HFFc6 (cell line): ENCODE results near the gene CNNM4. TPM values are rescaled to one million over a fixed set of nuclear protein-coding genes. Genes with fewer than 3 reads are reported as not detected.
A peak's percentile ranks its signal among the peaks of the same experiment; 100 is the strongest.

Experiments
- DNase-seq: peaks from one replicate; pipeline ENCODE4 v3.0.0-alpha.2; 2018
- H3K27ac Mint-ChIP-seq: 2 replicates; pipeline ENCODE4 v1.8.0; 2020; ENCODE audit warnings: mild to moderate bottlenecking, mixed read lengths
- H3K27me3 Mint-ChIP-seq: 2 replicates; pipeline ENCODE4 v1.8.0; 2021; ENCODE audit warnings: mild to moderate bottlenecking, moderate library complexity, mixed read lengths; ENCODE audit not compliant: insufficient read depth
- H3K36me3 Mint-ChIP-seq: 2 replicates; pipeline ENCODE4 v1.8.0; 2021; ENCODE audit warnings: low read depth, mixed read lengths
- H3K4me1 Mint-ChIP-seq: 2 replicates; pipeline ENCODE4 v1.8.0; 2020; ENCODE audit warnings: low read depth, mixed read lengths
- H3K4me3 Mint-ChIP-seq: 2 replicates; pipeline ENCODE4 v1.8.0; 2020; ENCODE audit warnings: mild to moderate bottlenecking, moderate library complexity, mixed read lengths
- H3K9me3 Mint-ChIP-seq: 2 replicates; pipeline ENCODE4 v1.8.0; 2020; ENCODE audit warnings: mild to moderate bottlenecking, mixed read lengths
- total RNA-seq, 6 experiments: library from RNA; stranded (reverse); fragmentation: NEBNext Ultra II Directional; extraction: Animal tissue kit (Norgen Biotek cat#: 25700); gene quantifications; 2 replicates in 1 of 6; 3 replicates in 5 of 6; pipeline ENCODE4 v1.2.3, GENCODE V29; 2021
- TF ChIP-seq, protein P1 (sequence below): fragments of 200-600 bp; sonication (generic); IDR thresholded peaks from 2 replicates; pipeline ENCODE4 v1.5.0; 2021; ENCODE audit warnings: antibody characterized with exemption, mild to moderate bottlenecking

Gene CNNM4
- total RNA-seq, 6 experiments from 2014 or later = 4.4 to 5.4 (median 5.1) TPM

GRCh38 chr2:96727431-96727830 is 33.3 kb upstream of the CNNM4 start:
- TF ChIP-seq, protein P1, sequence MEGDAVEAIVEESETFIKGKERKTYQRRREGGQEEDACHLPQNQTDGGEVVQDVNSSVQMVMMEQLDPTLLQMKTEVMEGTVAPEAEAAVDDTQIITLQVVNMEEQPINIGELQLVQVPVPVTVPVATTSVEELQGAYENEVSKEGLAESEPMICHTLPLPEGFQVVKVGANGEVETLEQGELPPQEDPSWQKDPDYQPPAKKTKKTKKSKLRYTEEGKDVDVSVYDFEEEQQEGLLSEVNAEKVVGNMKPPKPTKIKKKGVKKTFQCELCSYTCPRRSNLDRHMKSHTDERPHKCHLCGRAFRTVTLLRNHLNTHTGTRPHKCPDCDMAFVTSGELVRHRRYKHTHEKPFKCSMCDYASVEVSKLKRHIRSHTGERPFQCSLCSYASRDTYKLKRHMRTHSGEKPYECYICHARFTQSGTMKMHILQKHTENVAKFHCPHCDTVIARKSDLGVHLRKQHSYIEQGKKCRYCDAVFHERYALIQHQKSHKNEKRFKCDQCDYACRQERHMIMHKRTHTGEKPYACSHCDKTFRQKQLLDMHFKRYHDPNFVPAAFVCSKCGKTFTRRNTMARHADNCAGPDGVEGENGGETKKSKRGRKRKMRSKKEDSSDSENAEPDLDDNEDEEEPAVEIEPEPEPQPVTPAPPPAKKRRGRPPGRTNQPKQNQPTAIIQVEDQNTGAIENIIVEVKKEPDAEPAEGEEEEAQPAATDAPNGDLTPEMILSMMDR = no peak
- no peak overlapping the region for H3K27ac Mint-ChIP-seq
- no peak for DNase-seq
- H3K27me3 Mint-ChIP-seq = no peaks in the 10 kb centered on the region; the same call in 1 of the 2 replicates
- H3K9me3 Mint-ChIP-seq = no peaks in the 10 kb centered on the region
- H3K4me3 Mint-ChIP-seq = no peak overlapping the region
- peaks cover 13% of the 10 kb centered on the region for H3K4me1 Mint-ChIP-seq
- H3K36me3 Mint-ChIP-seq = peaks cover 20% of the 10 kb centered on the region

DNA sequence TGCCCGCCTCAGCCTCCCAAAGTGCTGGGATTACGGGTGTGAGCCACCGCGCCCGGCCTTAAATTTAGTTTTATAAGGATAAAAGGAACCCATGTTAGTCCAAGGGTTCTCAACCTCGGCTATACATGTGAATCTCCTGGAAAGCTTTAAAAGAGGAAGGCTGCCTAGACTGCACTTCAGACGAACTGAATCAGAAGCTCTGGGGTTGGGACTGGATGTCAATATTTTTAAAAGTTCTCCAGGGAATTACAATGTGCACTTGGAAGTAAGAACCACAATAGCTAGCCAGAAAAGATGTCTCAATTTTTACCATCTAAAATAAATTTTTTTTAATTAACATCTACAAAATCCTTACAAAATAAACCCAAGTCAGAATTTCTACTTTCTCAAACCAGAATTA is 31.0 kb upstream of the CNNM4 start:
- DNase-seq = no peak
- H3K4me1 Mint-ChIP-seq = peaks cover 13% of the 10 kb centered on the region
- H3K36me3 Mint-ChIP-seq = peaks cover 17% of the 10 kb centered on the region; the same call in 1 of the 2 replicates
- H3K4me3 Mint-ChIP-seq = no peak overlapping the region
- H3K27ac Mint-ChIP-seq = no peak overlapping the region
- no peaks in the 10 kb centered on the region; the same call in 1 of the 2 replicates for H3K27me3 Mint-ChIP-seq
- TF ChIP-seq, protein P1 = no peak
- no peaks in the 10 kb centered on the region for H3K9me3 Mint-ChIP-seq

GRCh38 chr2:96730212-96730611 is 30.5 kb upstream of the CNNM4 start:
- Mint-ChIP-seq H3K27ac (no peak overlapping the region), H3K9me3 (no peaks in the 10 kb centered on the region), H3K4me1 (peaks cover 13% of the 10 kb centered on the region), H3K4me3 (no peak overlapping the region), H3K27me3 (no peaks in the 10 kb centered on the region; the same call in 1 of the 2 replicates), H3K36me3 (peaks cover 22% of the 10 kb centered on the region; the same call in 1 of the 2 replicates)
- peak; percentile 30 for DNase-seq
- TF ChIP-seq, protein P1 = no peak

DNA sequence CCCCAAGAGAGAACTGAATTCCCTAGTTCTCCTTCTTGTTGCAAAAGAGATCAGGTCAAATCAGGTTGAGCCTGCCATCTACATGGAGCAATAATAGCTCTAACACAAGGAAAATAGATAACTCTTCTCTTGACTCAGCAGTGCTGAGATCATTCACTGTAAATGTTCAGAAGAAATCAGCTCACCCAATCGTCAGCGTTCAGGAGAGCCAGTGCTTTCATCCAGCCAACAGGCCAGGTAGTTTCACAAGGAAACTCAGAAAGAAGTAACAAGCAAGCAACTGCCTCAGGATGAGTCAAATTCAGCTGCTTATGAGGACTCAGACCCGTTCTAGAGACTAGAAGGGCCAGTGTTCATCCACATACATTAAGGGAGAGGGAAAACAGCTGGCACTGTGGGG is 26.8 kb upstream of the CNNM4 start:
- Mint-ChIP-seq H3K27ac (no peak overlapping the region), H3K4me3 (no peak overlapping the region), H3K27me3 (no peaks in the 10 kb centered on the region), H3K36me3 (peaks cover 17% of the 10 kb centered on the region; the same call in 1 of the 2 replicates), H3K9me3 (no peaks in the 10 kb centered on the region), H3K4me1 (peaks cover 26% of the 10 kb centered on the region)
- no peak for DNase-seq
- TF ChIP-seq, protein P1 = no peak

GRCh38 chr2:96734880-96735583 is 25.7 kb upstream of the CNNM4 start:
- Mint-ChIP-seq H3K36me3 (peaks cover 21% of the 10 kb centered on the region; the same call in 1 of the 2 replicates), H3K9me3 (no peaks in the 10 kb centered on the region), H3K27ac (no peak overlapping the region), H3K27me3 (no peaks in the 10 kb centered on the region), H3K4me3 (no peak overlapping the region), H3K4me1 (peaks cover 31% of the 10 kb centered on the region)
- no peak for DNase-seq
- TF ChIP-seq, protein P1 = no peak
